PC-3 (cell line): ENCODE measurements around the gene RNF26. TPM values are rescaled to one million over a fixed set of nuclear protein-coding genes. Genes with fewer than 3 reads are reported as not detected.

ENCODE experiments used
- ATAC-seq: fragments of 200-7000 bp; cut with Tn5 transposase; 2 replicates; pipeline ENCODE4 v1.9.1; 2020; ENCODE audit warnings: mild to moderate bottlenecking, moderate library complexity
- BruUV-seq: library from RNA; stranded (reverse); fragments of 400-500 nt; replicated peaks from 2 replicates; lab custom pipeline; 2021; lab: Mats Ljungman, UMichigan
- CTCF ChIA-PET: fragments of 300-600 bp; sonication (Branson Sonifier 250); formaldehyde crosslinking; loops from one replicate; lab custom pipeline; 2022; ENCODE audit warnings: antibody characterized with exemption; lab: Charles Lee
- POLR2A ChIA-PET: fragments of 300-600 bp; sonication (Branson Sonifier 250); formaldehyde crosslinking; loops from one replicate; lab custom pipeline; 2022; ENCODE audit warnings: antibody characterized with exemption; ENCODE audit not compliant: unreplicated experiment; lab: Charles Lee
- DNase-seq: peaks from one replicate; pipeline ENCODE4 v3.0.0-alpha.2; 2015
- H2AFZ ChIP-seq: fragments of 300-600 bp; sonication (generic); 2 replicates; pipeline ENCODE4 v1.6.0; 2016; ENCODE audit warnings: antibody characterized with exemption, low read length
- H3F3A ChIP-seq: fragments of 300-600 bp; sonication (generic); one replicate; pipeline ENCODE4 v1.6.0; 2017; ENCODE audit warnings: antibody characterized with exemption, low read length, control low read depth, mild to moderate bottlenecking; ENCODE audit not compliant: unreplicated experiment
- H3K27ac ChIP-seq: fragments of 300-600 bp; sonication (generic); 2 replicates; pipeline ENCODE4 v1.5.1; 2016; ENCODE audit warnings: mild to moderate bottlenecking, low read length
- H3K27me3 ChIP-seq: fragments of 300-600 bp; sonication (generic); 2 replicates; pipeline ENCODE4 v1.6.1; 2016; ENCODE audit warnings: low read length, mixed read lengths
- H3K36me3 ChIP-seq: fragments of 300-600 bp; sonication (generic); 2 replicates; pipeline ENCODE4 v1.6.1; 2016; ENCODE audit warnings: low read depth, mixed run types, low read length, mixed read lengths
- H3K4me1 ChIP-seq: fragments of 300-600 bp; sonication (generic); 2 replicates; pipeline ENCODE4 v1.5.1; 2016; ENCODE audit warnings: low read length; ENCODE audit not compliant: insufficient read depth
- H3K4me2 ChIP-seq: fragments of 300-600 bp; sonication (generic); 2 replicates; pipeline ENCODE4 v1.6.0; 2016; ENCODE audit warnings: low read length
- H3K4me3 ChIP-seq: fragments of 300-600 bp; sonication (generic); 2 replicates; pipeline ENCODE4 v1.5.1; 2016; ENCODE audit warnings: mild to moderate bottlenecking, low read length, mixed read lengths
- H3K79me2 ChIP-seq: fragments of 300-600 bp; sonication (generic); 2 replicates; pipeline ENCODE4 v1.6.1; 2017; ENCODE audit warnings: low read length, mixed read lengths
- H3K9ac ChIP-seq: fragments of 300-600 bp; sonication (generic); 2 replicates; pipeline ENCODE4 v1.6.0; 2016; ENCODE audit warnings: mild to moderate bottlenecking, low read length
- H3K9me2 ChIP-seq: fragments of 300-600 bp; sonication (generic); replicated peaks from 2 replicates; pipeline ENCODE4 v1.6.1; 2016; ENCODE audit warnings: mixed run types, low read length, mixed read lengths
- H3K9me3 ChIP-seq: fragments of 300-600 bp; sonication (generic); 2 replicates; pipeline ENCODE4 v1.6.1; 2016; ENCODE audit warnings: low read length, mixed read lengths
- H4K20me1 ChIP-seq: fragments of 300-600 bp; sonication (generic); 2 replicates; pipeline ENCODE4 v1.6.1; 2016; ENCODE audit warnings: low read length, mixed read lengths
- EZH2 ChIP-seq: fragments of 300-600 bp; sonication (generic); IDR thresholded peaks from one replicate; pipeline ENCODE4 v1.6.1; 2017; ENCODE audit warnings: antibody characterized with exemption, mild to moderate bottlenecking, low read length; ENCODE audit not compliant: unreplicated experiment
- EZH2phosphoT487 ChIP-seq: fragments of 300-600 bp; sonication (generic); IDR thresholded peaks from 2 replicates; pipeline ENCODE4 v1.6.1; 2018; ENCODE audit warnings: mild to moderate bottlenecking, antibody characterized with exemption, low read length, borderline replicate concordance
- intact Hi-C: fragments of 100-400 bp; cut with micrococcal nuclease; formaldehyde crosslinking; loops from 2 replicates; pipeline ENCODE4 v1.9.0; 2023
- total RNA-seq: library from RNA; depleted of rRNA; stranded (reverse); fragments of >200 nt; gene quantifications from 2 replicates; pipeline ENCODE4 v1.2.3, GENCODE V29; 2014
- TF ChIP-seq, protein P1 (sequence below): fragments of 300-600 bp; sonication (generic); conservative IDR thresholded peaks from 2 replicates; pipeline ENCODE4 v1.5.1; 2017; ENCODE audit warnings: antibody characterized with exemption, low read depth, mild to moderate bottlenecking, low read length

Gene RNF26
- total RNA-seq, 1 experiment from 2014 or later = 22.9 TPM

DNA sequence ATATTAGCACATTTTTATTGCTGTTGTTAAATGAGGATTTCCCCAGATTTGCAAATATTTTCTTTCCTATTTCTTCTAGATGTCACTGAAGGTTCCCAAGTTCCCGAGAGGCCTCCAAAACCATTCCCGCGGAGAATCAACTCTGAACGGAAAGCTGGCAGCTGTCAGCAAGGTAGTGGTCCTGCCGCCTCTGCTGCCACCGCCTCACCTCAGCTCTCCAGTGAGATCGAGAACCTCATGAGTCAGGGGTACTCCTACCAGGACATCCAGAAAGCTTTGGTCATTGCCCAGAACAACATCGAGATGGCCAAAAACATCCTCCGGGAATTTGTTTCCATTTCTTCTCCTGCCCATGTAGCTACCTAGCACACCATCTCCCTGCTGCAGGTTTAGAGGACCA, 34.9 kb upstream of the RNF26 start:
- ATAC-seq (no peak), DNase-seq (no peak)
- Histone ChIP-seq H4K20me1 (no peaks in the 10 kb centered on the region), H3F3A (no peaks in the 10 kb centered on the region), H3K4me1 (no peaks in the 10 kb centered on the region), H3K9me2 (no peaks in the 10 kb centered on the region), H3K4me2 (no peak overlapping the region), H3K36me3 (peaks cover 62% of the 10 kb centered on the region), H3K27me3 (no peaks in the 10 kb centered on the region), H2AFZ (no peak overlapping the region), H3K27ac (no peak overlapping the region), H3K79me2 (no peaks in the 10 kb centered on the region), H3K9ac (no peak overlapping the region), H3K9me3 (no peaks in the 10 kb centered on the region), H3K4me3 (no peak overlapping the region)
- intact Hi-C loops = loop anchor here (10.0 kb wide), 1 partner anchor 155 kb away; the partner anchor contains the start of gene ABCG4
- no TSS peak for BruUV-seq
- ChIA-PET CTCF (no interaction called here), POLR2A (no interaction called here)
- no peak for TF ChIP-seq EZH2phosphoT487
- TF ChIP-seq, protein P1, sequence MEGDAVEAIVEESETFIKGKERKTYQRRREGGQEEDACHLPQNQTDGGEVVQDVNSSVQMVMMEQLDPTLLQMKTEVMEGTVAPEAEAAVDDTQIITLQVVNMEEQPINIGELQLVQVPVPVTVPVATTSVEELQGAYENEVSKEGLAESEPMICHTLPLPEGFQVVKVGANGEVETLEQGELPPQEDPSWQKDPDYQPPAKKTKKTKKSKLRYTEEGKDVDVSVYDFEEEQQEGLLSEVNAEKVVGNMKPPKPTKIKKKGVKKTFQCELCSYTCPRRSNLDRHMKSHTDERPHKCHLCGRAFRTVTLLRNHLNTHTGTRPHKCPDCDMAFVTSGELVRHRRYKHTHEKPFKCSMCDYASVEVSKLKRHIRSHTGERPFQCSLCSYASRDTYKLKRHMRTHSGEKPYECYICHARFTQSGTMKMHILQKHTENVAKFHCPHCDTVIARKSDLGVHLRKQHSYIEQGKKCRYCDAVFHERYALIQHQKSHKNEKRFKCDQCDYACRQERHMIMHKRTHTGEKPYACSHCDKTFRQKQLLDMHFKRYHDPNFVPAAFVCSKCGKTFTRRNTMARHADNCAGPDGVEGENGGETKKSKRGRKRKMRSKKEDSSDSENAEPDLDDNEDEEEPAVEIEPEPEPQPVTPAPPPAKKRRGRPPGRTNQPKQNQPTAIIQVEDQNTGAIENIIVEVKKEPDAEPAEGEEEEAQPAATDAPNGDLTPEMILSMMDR = no peak
- TF ChIP-seq EZH2 = no peak

GRCh38 chr11:119300198-119300964, 33.9 kb upstream of the RNF26 start:
- no peak overlapping the region for H3K9ac ChIP-seq
- ATAC-seq = no peak
- DNase-seq = no peak
- H3K9me2 ChIP-seq = no peaks in the 10 kb centered on the region
- H3K27ac ChIP-seq = no peak overlapping the region
- no peaks in the 10 kb centered on the region for H4K20me1 ChIP-seq
- no peak overlapping the region for H3K4me2 ChIP-seq
- intact Hi-C loops = no loop called here
- ChIA-PET POLR2A (interaction anchor here (0.5 kb wide), 1 partner anchor 198 kb away, joined by 3 read pairs; no protein-coding TSS in a partner anchor), CTCF (no interaction called here)
- H2AFZ ChIP-seq = no peak overlapping the region
- no peaks in the 10 kb centered on the region for H3K4me1 ChIP-seq
- H3K79me2 ChIP-seq = no peaks in the 10 kb centered on the region
- no TSS peak for BruUV-seq
- H3K4me3 ChIP-seq = no peak overlapping the region
- H3K9me3 ChIP-seq = no peaks in the 10 kb centered on the region
- no peaks in the 10 kb centered on the region for H3F3A ChIP-seq
- TF ChIP-seq EZH2phosphoT487 (no peak), EZH2 (no peak)
- TF ChIP-seq, protein P1 = no peak
- peaks cover 62% of the 10 kb centered on the region for H3K36me3 ChIP-seq
- H3K27me3 ChIP-seq = no peaks in the 10 kb centered on the region

DNA sequence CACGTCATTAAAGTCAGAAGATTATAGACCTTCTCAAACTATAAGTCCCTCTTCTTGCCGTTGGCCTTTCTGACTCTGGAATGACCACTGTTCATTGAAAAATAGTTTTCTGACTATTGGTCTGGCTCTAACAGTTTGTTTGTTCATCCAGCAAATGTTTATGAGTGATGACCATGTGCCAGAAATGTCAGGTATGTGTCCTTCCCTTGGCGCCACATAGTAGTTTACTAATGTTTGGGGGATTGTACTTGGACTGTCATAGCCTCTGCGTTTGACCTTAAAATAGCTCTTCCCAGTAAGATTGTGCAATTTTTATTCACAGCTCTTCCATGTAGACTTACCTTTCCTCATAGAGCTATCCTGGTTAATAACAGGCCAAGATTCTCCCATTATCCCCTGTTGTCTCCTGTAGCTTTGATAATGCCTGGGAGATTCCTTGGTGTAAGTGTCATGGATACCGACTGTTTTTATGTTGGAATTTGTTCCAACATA, 31.1 kb upstream of the RNF26 start:
- H2AFZ ChIP-seq = no peak overlapping the region
- no peaks in the 10 kb centered on the region for H3K79me2 ChIP-seq
- BruUV-seq = no TSS peak
- H3K9me3 ChIP-seq = no peaks in the 10 kb centered on the region
- no peak overlapping the region for H3K27ac ChIP-seq
- ATAC-seq (no peak), DNase-seq (no peak)
- H3F3A ChIP-seq = no peaks in the 10 kb centered on the region
- H3K4me2 ChIP-seq = no peak overlapping the region
- ChIA-PET POLR2A (no interaction called here), CTCF (no interaction called here)
- no peak for TF ChIP-seq EZH2
- TF ChIP-seq EZH2phosphoT487 = no peak
- TF ChIP-seq, protein P1 = no peak
- no peak overlapping the region for H3K4me3 ChIP-seq
- H3K9me2 ChIP-seq = no peaks in the 10 kb centered on the region
- intact Hi-C loops = no loop called here
- H4K20me1 ChIP-seq = no peaks in the 10 kb centered on the region
- H3K36me3 ChIP-seq = peaks cover 54% of the 10 kb centered on the region
- H3K4me1 ChIP-seq = no peaks in the 10 kb centered on the region
- no peaks in the 10 kb centered on the region for H3K27me3 ChIP-seq
- no peak overlapping the region for H3K9ac ChIP-seq
